Heart right ventricle (tissue), 16 donors: ENCODE data around the gene PHKG2. TPM values are rescaled to one million over a fixed set of nuclear protein-coding genes. Genes with fewer than 3 reads are reported as not detected.
A peak's percentile ranks its signal among the peaks of the same experiment; 100 is the strongest.

Experiments used
- ATAC-seq, 8 donors: fragments of 200-7000 bp; cut with Tn5 transposase; one replicate each; pipeline ENCODE4 v1.9.1; 2020; ENCODE audit warnings: mild to moderate bottlenecking in 8 of 8, moderate library complexity in 8 of 8, moderate number of reproducible peaks in 1 of 8
- DNase-seq, 2 donors: peaks; one replicate each; pipeline ENCODE4 v3.0.0-alpha.2; 2020
- H3K27ac ChIP-seq, 10 donors: fragments of 200-600 bp; sonication (generic) in 2 of 10; one replicate each; pipeline versions ENCODE4 v1.5.0 to v1.8.0; 2020 to 2022; ENCODE audit warnings: mild to moderate bottlenecking in 3 of 10
- H3K27me3 ChIP-seq, 7 donors: fragments of 200-600 bp; one replicate each; pipeline ENCODE4 v1.8.0; 2021 to 2022; ENCODE audit warnings: mild to moderate bottlenecking in 2 of 7
- H3K36me3 ChIP-seq, 9 donors: fragments of 200-600 bp; sonication (generic) in 1 of 9; one replicate each; pipeline versions ENCODE4 v1.5.0 to v1.8.0; 2020 to 2022; ENCODE audit warnings: mild to moderate bottlenecking in 2 of 9
- H3K4me1 ChIP-seq, 9 donors: fragments of 200-600 bp; sonication (generic) in 1 of 9; one replicate each; pipeline versions ENCODE4 v1.5.0 to v1.8.0; 2020 to 2022; ENCODE audit warnings: mild to moderate bottlenecking in 4 of 9
- H3K4me3 ChIP-seq, 10 donors: fragments of 200-600 bp; sonication (generic) in 2 of 10; one replicate each; pipeline versions ENCODE4 v1.5.0 to v1.8.0; 2020 to 2022; ENCODE audit warnings: mild to moderate bottlenecking in 7 of 10, moderate library complexity in 2 of 10
- H3K9me3 ChIP-seq, 11 donors: fragments of 200-600 bp in 10 of 11; sonication (generic) in 2 of 11; one replicate each; pipeline versions ENCODE4 v1.5.0 to v1.8.0; 2013 to 2022; ENCODE audit warnings: mild to moderate bottlenecking in 2 of 11, control low read depth in 1 of 11, moderate library complexity in 1 of 11
- CTCF ChIP-seq, 9 donors: fragments of 200-600 bp; sonication (generic) in 2 of 9; IDR thresholded peaks; one replicate each; pipeline versions ENCODE4 v1.5.0 to v1.8.0; 2021 to 2022; ENCODE audit warnings: antibody characterized with exemption in 9 of 9, mild to moderate bottlenecking in 5 of 9, moderate library complexity in 1 of 9
- WGBS, 2 donors: extraction: QIAGEN DNeasy Blood & Tissue Kit; methylation state at CpG; one replicate each; pipeline ENCODE4 v1.1.7; 2013; ENCODE audit warnings: inconsistent platforms in 1 of 2; 5-methylcytosine and 5-hydroxymethylcytosine counted together
- intact Hi-C, 10 donors: fragments of 100-400 bp; cut with DNase I; formaldehyde crosslinking; loops; one replicate each; pipeline versions ENCODE4 v1.11.1 to v1.14.2; 2022
- polyA plus RNA-seq, 2 donors: library from polyadenylated mRNA; stranded (reverse); fragments of 200-250 nt; gene quantifications; one replicate each; pipeline ENCODE4 v1.2.3, GENCODE V29; 2013
- total RNA-seq, 10 donors: library from RNA; stranded (reverse); fragmentation: NEBNext Ultra II Directional in 3 of 10; extraction: Animal tissue kit (Norgen Biotek cat#: 25700) in 3 of 10; gene quantifications; one replicate each; pipeline versions ENCODE4 v1.2.1 to v1.2.4, GENCODE V29; 2021 to 2023
- donor health status: Arrhythmogenic right ventricular cardiomyopathy.
- donor health status: ischemic (EF 13 %, LVEDD 7.1; RV severe dilation, severe dysfunction).
- donor health status: healthy with polysubstance abuse.
- donor health status: DM: no; HTN: yes; CAD: no.
- donor health status: DM: no; HTN: no; CAD: no.
- donor health status: ischemic (EF 25% LVEDD 6.9; RV normal size, moderate dysfunction).
- donor health status: ischemic (EF 25% LVEDD 5.7; RV mildly dilated, moderate dysfunction).
- donor health status: healthy.
- donor health status: DM: yes; HTN: yes; CAD: no.
- donor health status: Ischemic cardiomyopathy.
- donor health status: ischemic (EF 35%, LVEDD 5.7; RV mildly dilated, moderate dysfunction).
- donor health status: nonischemic (EF 11% LVEDD 7.7; RV severe dilation, severe dysfunction).
- donor health status: DM: yes; HTN: yes; CAD: no.
- donor health status: PGD.
- donor health status: ischemic (EF 29% LVEDD 5.4; RV normal size, mild dysfunction).
- donor health status: nonischemic (EF 23%, LVEDD 6.1; RV moderate dilation, normal function).

The PHKG2 gene
- total and polyA plus RNA-seq, 12 donors: 12.1 to 40.7 (median 15.8) TPM

GRCh38 chr16:30771726-30772125 is 23.5 kb downstream of the PHKG2 start:
- no peak for TF ChIP-seq CTCF (IDR thresholded peaks at IDR 0.05)
- peaks cover 8 to 81% (median 68%) of the 10 kb centered on the region in 9 donors for H3K36me3 ChIP-seq
- WGBS, 2 donors: 92 to 94% methylated on average over 14 of the region's 14 CpGs

GRCh38 chr16:30773826-30774225 is 25.6 kb downstream of the PHKG2 start:
- DNase-seq: no peak
- peak overlapping the region in 1 of 10 donors; percentile 93 for H3K27ac ChIP-seq

More at GRCh38 chr16:30771726-30772125, 23.5 kb downstream of the PHKG2 start:
- H3K4me3 ChIP-seq: no peak overlapping the region
- DNase-seq (no peak), ATAC-seq (no peak)
- H3K27me3 ChIP-seq: no peaks in the 10 kb centered on the region
- intact Hi-C loops: no loop called here
- no peaks in the 10 kb centered on the region for H3K9me3 ChIP-seq
- H3K27ac ChIP-seq: peak overlapping the region in 1 of 10 donors; percentile 30
- H3K4me1 ChIP-seq: peaks cover 10 to 44% (median 29%) of the 10 kb centered on the region in 9 donors

DNA sequence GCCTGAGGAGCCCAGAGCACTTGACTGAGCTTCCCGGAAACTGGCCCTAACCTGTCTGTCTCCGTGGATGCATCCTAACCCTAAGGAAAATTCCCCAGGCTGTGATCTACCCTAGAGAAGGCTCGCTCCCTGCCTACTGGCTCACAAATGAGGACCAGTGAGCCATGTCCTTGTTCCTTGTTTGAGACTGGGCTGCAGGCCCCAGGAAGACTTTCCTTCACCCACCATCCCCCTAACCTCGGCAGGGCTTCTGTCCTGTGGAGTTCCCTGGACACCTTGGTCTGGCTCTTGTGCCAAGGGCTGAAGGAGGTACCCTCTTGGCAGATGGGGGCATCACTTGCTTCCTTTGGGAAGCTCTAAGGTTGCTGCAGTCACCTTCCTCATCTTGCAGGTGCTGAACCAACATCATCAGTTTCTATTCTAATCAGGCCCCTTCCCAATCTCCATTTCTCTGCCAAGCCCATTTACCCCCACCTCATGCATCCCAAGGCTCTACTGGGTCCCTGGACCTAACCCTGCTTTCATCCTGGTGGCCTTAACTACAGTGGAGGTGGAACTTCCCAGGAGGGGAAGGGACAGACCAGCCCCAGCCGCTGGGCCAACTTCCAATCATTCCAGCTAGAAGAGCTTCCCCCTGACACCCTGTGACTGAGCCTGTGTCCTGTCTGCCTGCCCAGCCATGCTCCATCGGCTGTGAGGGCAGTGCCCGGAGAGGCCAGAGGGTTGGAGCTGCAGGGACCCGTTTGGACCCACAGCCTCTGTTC is 26.3 kb downstream of the PHKG2 start:
- TF ChIP-seq CTCF (IDR thresholded peaks at IDR 0.05): no peak
- Histone ChIP-seq H3K4me3 (peak overlapping the region; percentile 52 to 86 (median 78)), H3K27ac (peak overlapping the region; percentile 83 to 97 (median 93)), H3K36me3 (peaks cover 0 to 53% (median 44%) of the 10 kb centered on the region in 9 donors), H3K4me1 (peaks cover 9 to 46% (median 30%) of the 10 kb centered on the region in 9 donors), H3K27me3 (no peaks in the 10 kb centered on the region), H3K9me3 (no peaks in the 10 kb centered on the region)
- intact Hi-C loops: loop anchor here in 1 of 10 donors (5.0 kb wide), 1 partner anchor 38 kb away; no protein-coding TSS in a partner anchor
- 44 to 46% methylated on average over 8 of the region's 8 CpGs for WGBS, 2 donors
- ATAC-seq (peak; percentile 5 to 64 (median 48)), DNase-seq (peak in 1 of 2 donors; percentile 42)

More at GRCh38 chr16:30773826-30774225, 25.6 kb downstream of the PHKG2 start:
- 82 to 84% methylated on average over 14 of the region's 14 CpGs for WGBS, 2 donors
- ATAC-seq: no peak
- Histone ChIP-seq H3K4me3 (no peak overlapping the region), H3K27me3 (no peaks in the 10 kb centered on the region), H3K36me3 (peaks cover 0 to 60% (median 51%) of the 10 kb centered on the region in 9 donors), H3K9me3 (no peaks in the 10 kb centered on the region), H3K4me1 (peaks cover 9 to 46% (median 30%) of the 10 kb centered on the region in 9 donors)
- intact Hi-C loops: no loop called here
- TF ChIP-seq CTCF (IDR thresholded peaks at IDR 0.05): no peak

GRCh38 chr16:30775131-30775391 is 26.8 kb downstream of the PHKG2 start:
- Histone ChIP-seq H3K9me3 (no peaks in the 10 kb centered on the region), H3K36me3 (peaks cover 0 to 51% (median 39%) of the 10 kb centered on the region in 9 donors), H3K4me3 (peak overlapping the region; percentile 52 to 86 (median 78)), H3K4me1 (peaks cover 9 to 46% (median 30%) of the 10 kb centered on the region in 9 donors), H3K27me3 (no peaks in the 10 kb centered on the region), H3K27ac (peak overlapping the region; percentile 83 to 97 (median 93))
- intact Hi-C loops: loop anchor here in 1 of 10 donors (5.0 kb wide), 1 partner anchor 37 kb away; no protein-coding TSS in a partner anchor
- no peak for TF ChIP-seq CTCF (IDR thresholded peaks at IDR 0.05)
- DNase-seq: no peak
- WGBS, 2 donors: 5 to 10% methylated on average over 15 of the region's 15 CpGs
- no peak for ATAC-seq
